Parathyroid adenoma (tissue), 2 donors: ENCODE measurements around the gene ACTBL2.

Experiments
- H2AFZ ChIP-seq: fragments of 300-600 bp; sonication (generic); one replicate; pipeline ENCODE4 v1.7.0; 2017; ENCODE audit warnings: antibody characterized with exemption, mild to moderate bottlenecking
- H3K27ac ChIP-seq: fragments of 300-600 bp; sonication (generic); one replicate; pipeline ENCODE4 v1.7.0; 2017
- H3K27me3 ChIP-seq: fragments of 300-600 bp; sonication (generic); one replicate; pipeline ENCODE4 v1.7.0; 2017; ENCODE audit warnings: low read length; ENCODE audit not compliant: control insufficient read depth, insufficient read depth
- H3K36me3 ChIP-seq: fragments of 300-600 bp; sonication (generic); one replicate; pipeline ENCODE4 v1.7.0; 2017; ENCODE audit warnings: low read length; ENCODE audit not compliant: control insufficient read depth, insufficient read depth
- H3K4me1 ChIP-seq: fragments of 300-600 bp; sonication (generic); one replicate; pipeline ENCODE4 v1.7.0; 2017; ENCODE audit warnings: control low read depth
- H3K4me2 ChIP-seq: fragments of 300-600 bp; sonication (generic); one replicate; pipeline ENCODE4 v1.7.0; 2017; ENCODE audit warnings: low read length
- H3K4me3 ChIP-seq: fragments of 300-600 bp; sonication (generic); one replicate; pipeline ENCODE4 v1.7.0; 2017; ENCODE audit warnings: low read depth, low read length
- H3K79me2 ChIP-seq: fragments of 300-600 bp; sonication (generic); one replicate; pipeline ENCODE4 v1.7.0; 2017; ENCODE audit warnings: control low read depth
- H3K9ac ChIP-seq: fragments of 300-600 bp; sonication (generic); one replicate; pipeline ENCODE4 v1.7.0; 2017; ENCODE audit warnings: mild to moderate bottlenecking
- H3K9me3 ChIP-seq: fragments of 300-600 bp; sonication (generic); one replicate; pipeline ENCODE4 v1.7.0; 2017; ENCODE audit warnings: low read length; ENCODE audit not compliant: control insufficient read depth
- TF ChIP-seq, protein P1 (sequence below): fragments of 300-600 bp; sonication (generic); IDR thresholded peaks from one replicate; pipeline ENCODE4 v1.7.0; 2017; ENCODE audit warnings: antibody characterized with exemption, mild to moderate bottlenecking
- donor health status: primary hyperparathyroidism.

ACTBL2 gene

DNA sequence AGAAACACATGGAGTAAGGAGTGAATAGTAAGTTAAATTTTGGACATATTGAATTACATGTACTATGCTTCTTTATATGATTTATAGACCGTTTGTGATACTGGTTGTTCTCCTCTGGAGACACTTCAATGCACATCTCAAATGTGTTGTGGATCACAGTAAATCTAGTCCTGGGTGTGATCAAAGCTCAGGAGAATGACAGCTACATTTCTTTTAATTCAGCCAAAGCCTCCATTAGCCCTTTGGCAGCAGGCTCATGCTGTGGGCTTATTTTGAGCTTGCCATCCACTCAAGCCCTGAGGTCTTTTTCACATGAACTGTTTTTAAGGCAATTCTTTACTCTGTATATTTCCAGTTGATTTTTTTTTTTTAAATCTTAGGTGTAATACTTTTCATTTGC lies 34.6 kb upstream of the ACTBL2 start:
- Histone ChIP-seq H3K4me3 (no peak overlapping the region), H3K9me3 (no peaks in the 10 kb centered on the region), H3K36me3 (no peaks in the 10 kb centered on the region), H3K27me3 (no peaks in the 10 kb centered on the region), H3K27ac (no peak overlapping the region), H3K4me1 (no peaks in the 10 kb centered on the region), H3K4me2 (no peak overlapping the region), H3K79me2 (no peaks in the 10 kb centered on the region), H2AFZ (no peak overlapping the region), H3K9ac (no peak overlapping the region)
- TF ChIP-seq, protein P1, sequence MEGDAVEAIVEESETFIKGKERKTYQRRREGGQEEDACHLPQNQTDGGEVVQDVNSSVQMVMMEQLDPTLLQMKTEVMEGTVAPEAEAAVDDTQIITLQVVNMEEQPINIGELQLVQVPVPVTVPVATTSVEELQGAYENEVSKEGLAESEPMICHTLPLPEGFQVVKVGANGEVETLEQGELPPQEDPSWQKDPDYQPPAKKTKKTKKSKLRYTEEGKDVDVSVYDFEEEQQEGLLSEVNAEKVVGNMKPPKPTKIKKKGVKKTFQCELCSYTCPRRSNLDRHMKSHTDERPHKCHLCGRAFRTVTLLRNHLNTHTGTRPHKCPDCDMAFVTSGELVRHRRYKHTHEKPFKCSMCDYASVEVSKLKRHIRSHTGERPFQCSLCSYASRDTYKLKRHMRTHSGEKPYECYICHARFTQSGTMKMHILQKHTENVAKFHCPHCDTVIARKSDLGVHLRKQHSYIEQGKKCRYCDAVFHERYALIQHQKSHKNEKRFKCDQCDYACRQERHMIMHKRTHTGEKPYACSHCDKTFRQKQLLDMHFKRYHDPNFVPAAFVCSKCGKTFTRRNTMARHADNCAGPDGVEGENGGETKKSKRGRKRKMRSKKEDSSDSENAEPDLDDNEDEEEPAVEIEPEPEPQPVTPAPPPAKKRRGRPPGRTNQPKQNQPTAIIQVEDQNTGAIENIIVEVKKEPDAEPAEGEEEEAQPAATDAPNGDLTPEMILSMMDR = no peak

DNA sequence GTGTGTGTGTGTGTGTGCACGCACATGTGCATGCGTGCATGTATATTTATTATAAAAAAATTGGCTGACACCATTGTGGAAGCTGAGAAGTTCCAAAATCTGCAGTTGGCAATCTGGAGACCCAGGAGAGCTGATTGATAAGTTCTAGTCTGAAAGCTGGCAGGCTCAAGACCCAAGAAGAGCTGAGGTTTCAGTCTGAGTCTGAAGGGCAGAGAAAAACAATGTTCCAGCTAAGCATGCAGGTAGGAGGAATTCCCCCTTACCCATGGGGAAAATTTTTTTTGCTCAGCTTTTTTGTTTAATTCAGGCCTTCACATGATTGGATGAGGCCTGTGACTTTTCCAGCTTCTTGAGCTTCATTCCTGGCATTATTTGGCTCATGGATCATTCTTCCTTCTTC lies 31.2 kb upstream of the ACTBL2 start:
- Histone ChIP-seq H3K4me2 (no peak overlapping the region), H3K36me3 (no peaks in the 10 kb centered on the region), H3K4me1 (no peaks in the 10 kb centered on the region), H2AFZ (no peak overlapping the region), H3K9ac (no peak overlapping the region), H3K79me2 (no peaks in the 10 kb centered on the region), H3K4me3 (no peak overlapping the region), H3K9me3 (no peaks in the 10 kb centered on the region), H3K27me3 (no peaks in the 10 kb centered on the region), H3K27ac (no peak overlapping the region)
- TF ChIP-seq, protein P1 = no peak

DNA sequence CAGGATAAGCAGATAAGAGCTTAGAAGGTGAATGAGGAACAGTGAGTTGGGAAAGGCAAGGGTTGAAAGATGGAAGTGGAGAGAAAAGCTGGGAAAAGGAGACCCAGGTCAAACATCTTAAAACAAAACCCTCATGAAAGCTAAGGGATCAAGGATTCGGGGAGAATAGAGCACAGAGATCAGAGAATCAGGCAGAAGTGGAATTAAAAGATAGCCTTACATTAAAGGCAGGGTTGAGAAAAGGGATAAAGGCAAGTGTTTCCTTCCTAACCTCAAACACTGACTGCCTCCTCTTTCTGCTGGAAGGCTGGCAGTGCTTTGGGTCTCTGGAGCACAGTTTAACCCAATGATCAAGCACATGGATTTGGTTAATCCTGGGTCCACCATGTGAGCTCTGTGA lies 28.7 kb upstream of the ACTBL2 start:
- H3K27ac ChIP-seq = no peak overlapping the region
- no peak overlapping the region for H2AFZ ChIP-seq
- no peaks in the 10 kb centered on the region for H3K9me3 ChIP-seq
- no peaks in the 10 kb centered on the region for H3K27me3 ChIP-seq
- no peaks in the 10 kb centered on the region for H3K4me1 ChIP-seq
- TF ChIP-seq, protein P1 = no peak
- H3K79me2 ChIP-seq = no peaks in the 10 kb centered on the region
- no peak overlapping the region for H3K9ac ChIP-seq
- no peaks in the 10 kb centered on the region for H3K36me3 ChIP-seq
- H3K4me3 ChIP-seq = no peak overlapping the region
- no peak overlapping the region for H3K4me2 ChIP-seq

DNA sequence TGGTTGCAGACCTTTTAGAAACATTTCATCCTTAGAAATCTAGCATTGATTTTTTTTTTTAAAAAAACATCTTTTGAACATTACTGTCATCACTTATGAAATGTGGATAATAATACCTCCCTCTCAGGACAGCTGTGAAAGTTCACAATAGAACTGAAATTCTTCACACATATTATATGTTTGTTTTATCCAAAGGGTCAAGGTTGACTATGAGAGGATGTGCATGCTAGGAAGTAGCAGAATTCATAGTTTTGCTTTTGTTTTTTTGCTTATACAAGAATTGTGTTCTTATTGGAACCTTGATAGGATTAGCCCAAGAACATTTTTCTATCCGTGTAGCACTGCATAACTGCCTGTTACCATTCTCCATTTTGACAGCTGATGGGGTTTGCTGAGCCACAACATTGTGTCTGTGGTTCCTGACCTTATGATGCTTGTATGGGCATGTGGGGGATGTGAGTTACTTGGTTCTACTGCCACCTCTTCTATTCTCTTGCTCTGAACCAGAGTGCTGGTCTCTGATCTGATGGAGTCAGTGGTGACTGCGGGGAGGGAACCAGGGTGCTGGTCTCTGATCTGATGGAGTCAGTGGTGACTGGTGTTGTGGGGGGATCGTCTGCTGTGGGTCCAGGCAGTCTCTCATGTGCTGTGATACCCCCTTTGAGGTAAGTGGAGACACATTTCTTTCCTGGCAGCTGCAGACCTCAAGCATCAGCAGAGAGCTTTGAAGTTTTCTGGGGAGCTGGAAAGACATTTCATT lies 27.1 kb upstream of the ACTBL2 start:
- Histone ChIP-seq H3K4me3 (no peak overlapping the region), H3K79me2 (no peaks in the 10 kb centered on the region), H3K36me3 (no peaks in the 10 kb centered on the region), H3K27me3 (no peaks in the 10 kb centered on the region), H3K9me3 (no peaks in the 10 kb centered on the region), H3K9ac (no peak overlapping the region), H3K27ac (no peak overlapping the region), H3K4me1 (no peaks in the 10 kb centered on the region), H3K4me2 (no peak overlapping the region), H2AFZ (no peak overlapping the region)
- TF ChIP-seq, protein P1 = no peak

DNA sequence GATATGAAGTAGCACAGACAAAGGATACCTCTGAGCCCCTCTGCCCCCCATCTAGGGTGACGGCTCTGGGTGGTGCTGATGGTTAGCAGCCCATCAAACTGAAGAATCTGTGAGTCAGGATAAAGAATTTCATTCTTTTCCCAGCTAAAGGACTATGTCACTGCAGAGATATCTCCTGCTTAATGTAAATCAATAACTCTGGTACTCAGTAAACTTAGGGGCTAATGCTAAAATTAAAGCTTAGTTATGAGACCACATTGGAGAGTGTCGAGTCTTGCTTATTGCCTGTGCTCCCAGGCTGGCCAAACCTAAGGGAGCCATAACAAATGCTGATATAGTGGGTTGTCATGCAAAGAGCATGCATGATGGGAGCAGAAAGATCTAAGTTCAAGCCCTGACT lies 25.6 kb upstream of the ACTBL2 start:
- no peaks in the 10 kb centered on the region for H3K79me2 ChIP-seq

More for the DNA sequence above, 25.6 kb upstream of the ACTBL2 start:
- no peak overlapping the region for H3K27ac ChIP-seq
- no peak overlapping the region for H2AFZ ChIP-seq
- no peaks in the 10 kb centered on the region for H3K27me3 ChIP-seq
- no peaks in the 10 kb centered on the region for H3K36me3 ChIP-seq
- H3K4me3 ChIP-seq = no peak overlapping the region
- no peaks in the 10 kb centered on the region for H3K9me3 ChIP-seq
- H3K4me2 ChIP-seq = no peak overlapping the region
- TF ChIP-seq, protein P1 = no peak
- no peak overlapping the region for H3K9ac ChIP-seq
- no peaks in the 10 kb centered on the region for H3K4me1 ChIP-seq
